ENCODE measurements around the gene PLTP. TPM values are rescaled to one million over a fixed set of nuclear protein-coding genes. Genes with fewer than 3 reads are reported as not detected.
A peak's percentile ranks its signal among the peaks of the same experiment; 100 is the strongest.
"Not testable (repeated sequence)": the region's sequence is repeated elsewhere in the genome, so short reads cannot be mapped to it uniquely, and the experiment has no call there.

Gene PLTP
- total and polyA plus RNA-seq, 7 experiments from 2014 or later = 0.31 to 0.44 (median 0.37) TPM; not detected in 3

DNA sequence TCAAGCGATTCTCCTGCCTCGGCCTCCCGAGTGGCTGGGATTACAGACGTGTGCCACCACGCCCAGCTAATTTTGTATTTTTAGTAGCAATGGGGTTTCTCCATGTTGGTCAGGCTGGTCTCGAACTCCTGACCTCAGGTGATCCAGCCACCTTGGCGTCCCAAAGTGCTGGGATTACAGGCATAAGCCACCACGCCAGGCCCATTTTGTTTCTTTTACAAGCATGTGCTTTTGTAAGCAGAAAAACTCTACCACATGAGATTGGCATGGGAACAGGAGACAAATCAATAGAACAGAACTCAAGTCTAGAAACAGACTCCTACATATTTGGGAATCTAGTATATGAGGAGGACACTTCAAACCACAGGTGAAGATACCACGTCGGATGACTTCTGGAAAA lies 44.4 kb upstream of the PLTP start:
- H3K9me3 Mint-ChIP-seq; H3K4me3 Mint-ChIP-seq; POLR2A ChIA-PET; DNase-seq; intact Hi-C loops (cut with micrococcal nuclease); H3K4me1 Mint-ChIP-seq; H3K9me3 ChIP-seq (ENCODE audit: control insufficient read depth in 2 of 3, low read length in 3 of 3); H3K4me3 ChIP-seq (ENCODE audit: low read length); H3K27ac ChIP-seq (ENCODE audit: low read depth, low read length); H3K27me3 ChIP-seq (ENCODE audit: control insufficient read depth in 2 of 2, insufficient read depth in 2 of 2, low read length in 2 of 2); ATAC-seq; H3K27me3 Mint-ChIP-seq; CTCF ChIA-PET; H3K27ac Mint-ChIP-seq; H3K4me1 ChIP-seq (ENCODE audit: control insufficient read depth in 2 of 2, insufficient read depth in 2 of 2, low read length in 2 of 2): not testable (repeated sequence)
- H3K36me3 Mint-ChIP-seq = peaks cover 5 to 46% (median 24%) of the 10 kb centered on the region in 5 donors
- H3K36me3 ChIP-seq (ENCODE audit: control insufficient read depth in 2 of 3, insufficient read depth in 3 of 3, low read length in 3 of 3) = peaks cover 25 to 83% (median 27%) of the 10 kb centered on the region in 3 experiments

DNA sequence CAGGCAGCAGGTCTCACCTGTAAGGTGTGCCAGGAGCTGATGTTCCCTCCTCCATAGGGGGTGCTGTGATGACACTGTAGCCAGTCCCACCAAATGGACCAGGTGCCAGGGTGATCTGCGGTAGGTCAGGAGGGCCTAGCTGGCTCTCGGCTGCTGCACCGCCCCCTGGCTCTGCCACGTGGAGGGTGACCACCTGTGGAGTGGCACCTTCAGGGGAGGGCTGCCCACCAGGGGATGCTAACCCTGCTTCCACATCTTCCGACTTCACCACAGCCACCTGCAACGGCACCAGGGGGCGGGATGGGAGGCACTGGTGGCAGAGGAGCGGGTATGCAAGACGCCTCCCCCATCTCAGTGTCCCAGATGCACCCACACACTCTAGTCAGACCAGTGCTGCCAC lies 41.7 kb upstream of the PLTP start:
- no peak overlapping the region for H3K27ac ChIP-seq (ENCODE audit: low read depth, low read length)

DNA sequence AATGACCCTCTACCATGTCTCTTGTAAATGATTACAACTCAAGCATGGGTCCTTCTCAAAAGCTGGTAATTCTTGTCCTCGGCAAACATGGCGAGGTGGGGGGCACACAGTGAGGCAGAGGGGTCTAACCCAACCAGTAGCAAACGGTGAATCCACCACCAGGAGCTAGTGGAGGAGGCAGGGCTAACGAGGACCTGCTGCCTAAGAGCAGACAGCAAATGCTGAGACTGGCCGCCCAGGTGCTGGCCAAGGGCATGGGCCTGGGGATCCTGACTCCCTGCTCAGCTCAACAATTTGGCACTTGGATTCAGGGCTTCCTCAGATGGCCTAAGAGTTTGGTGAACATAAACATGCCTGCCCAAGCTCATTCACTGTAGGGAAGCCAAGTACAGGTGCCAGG lies 40.9 kb upstream of the PLTP start:
- Mint-ChIP-seq H3K36me3 (peaks cover 0 to 18% (median 0%) of the 10 kb centered on the region in 5 donors), H3K27ac (no peak overlapping the region), H3K4me3 (no peak overlapping the region), H3K27me3 (no peaks in the 10 kb centered on the region), H3K4me1 (peaks cover 0 to 8% (median 0%) of the 10 kb centered on the region in 7 donors), H3K9me3 (no peaks in the 10 kb centered on the region)
- CTCF ChIA-PET = interaction anchor here (0.7 to 1.1 kb wide), 3 partner anchors 12 to 16 kb away, joined by 3 to 5 read pairs (median 3); no protein-coding TSS in a partner anchor
- H3K4me1 ChIP-seq (ENCODE audit: control insufficient read depth in 2 of 2, insufficient read depth in 2 of 2, low read length in 2 of 2) = no peaks in the 10 kb centered on the region
- H3K9me3 ChIP-seq (ENCODE audit: control insufficient read depth in 2 of 3, low read length in 3 of 3) = no peaks in the 10 kb centered on the region
- peaks cover 19 to 82% (median 20%) of the 10 kb centered on the region in 3 experiments for H3K36me3 ChIP-seq (ENCODE audit: control insufficient read depth in 2 of 3, insufficient read depth in 3 of 3, low read length in 3 of 3)
- ATAC-seq = no peak
- no peak overlapping the region for H3K27ac ChIP-seq (ENCODE audit: low read depth, low read length)
- no peak for DNase-seq
- no peaks in the 10 kb centered on the region for H3K27me3 ChIP-seq (ENCODE audit: control insufficient read depth in 2 of 2, insufficient read depth in 2 of 2, low read length in 2 of 2)
- no peak overlapping the region for H3K4me3 ChIP-seq (ENCODE audit: low read length)
- intact Hi-C loops (cut with micrococcal nuclease) = no loop called here
- POLR2A ChIA-PET = interaction anchor here (1.3 to 2.5 kb wide), 5 partner anchors 12 to 63 kb away, joined by 3 to 11 read pairs (median 4); partner anchors contain the start of gene PCIF1

More for the DNA sequence above, 41.7 kb upstream of the PLTP start:
- peaks cover 19 to 82% (median 24%) of the 10 kb centered on the region in 3 experiments for H3K36me3 ChIP-seq (ENCODE audit: control insufficient read depth in 2 of 3, insufficient read depth in 3 of 3, low read length in 3 of 3)
- Mint-ChIP-seq H3K9me3 (no peaks in the 10 kb centered on the region), H3K4me1 (peaks cover 0 to 5% (median 0%) of the 10 kb centered on the region in 7 donors), H3K27me3 (no peaks in the 10 kb centered on the region), H3K4me3 (no peak overlapping the region), H3K36me3 (peaks cover 2 to 24% (median 4%) of the 10 kb centered on the region in 5 donors), H3K27ac (peak overlapping the region in 4 of 9 donors; percentile 23 to 63 (median 58))
- DNase-seq = no peak
- no peak for ATAC-seq
- no peaks in the 10 kb centered on the region for H3K27me3 ChIP-seq (ENCODE audit: control insufficient read depth in 2 of 2, insufficient read depth in 2 of 2, low read length in 2 of 2)
- H3K4me1 ChIP-seq (ENCODE audit: control insufficient read depth in 2 of 2, insufficient read depth in 2 of 2, low read length in 2 of 2) = no peaks in the 10 kb centered on the region
- POLR2A ChIA-PET = interaction anchor here (1.0 to 2.5 kb wide), 6 partner anchors 12 to 63 kb away, joined by 3 to 11 read pairs (median 4); partner anchors contain the start of gene PCIF1
- intact Hi-C loops (cut with micrococcal nuclease) = no loop called here
- peaks cover 0 to under 1% (median 0%) of the 10 kb centered on the region in 3 experiments for H3K9me3 ChIP-seq (ENCODE audit: control insufficient read depth in 2 of 3, low read length in 3 of 3)
- CTCF ChIA-PET = no interaction called here
- H3K4me3 ChIP-seq (ENCODE audit: low read length) = no peak overlapping the region

DNA sequence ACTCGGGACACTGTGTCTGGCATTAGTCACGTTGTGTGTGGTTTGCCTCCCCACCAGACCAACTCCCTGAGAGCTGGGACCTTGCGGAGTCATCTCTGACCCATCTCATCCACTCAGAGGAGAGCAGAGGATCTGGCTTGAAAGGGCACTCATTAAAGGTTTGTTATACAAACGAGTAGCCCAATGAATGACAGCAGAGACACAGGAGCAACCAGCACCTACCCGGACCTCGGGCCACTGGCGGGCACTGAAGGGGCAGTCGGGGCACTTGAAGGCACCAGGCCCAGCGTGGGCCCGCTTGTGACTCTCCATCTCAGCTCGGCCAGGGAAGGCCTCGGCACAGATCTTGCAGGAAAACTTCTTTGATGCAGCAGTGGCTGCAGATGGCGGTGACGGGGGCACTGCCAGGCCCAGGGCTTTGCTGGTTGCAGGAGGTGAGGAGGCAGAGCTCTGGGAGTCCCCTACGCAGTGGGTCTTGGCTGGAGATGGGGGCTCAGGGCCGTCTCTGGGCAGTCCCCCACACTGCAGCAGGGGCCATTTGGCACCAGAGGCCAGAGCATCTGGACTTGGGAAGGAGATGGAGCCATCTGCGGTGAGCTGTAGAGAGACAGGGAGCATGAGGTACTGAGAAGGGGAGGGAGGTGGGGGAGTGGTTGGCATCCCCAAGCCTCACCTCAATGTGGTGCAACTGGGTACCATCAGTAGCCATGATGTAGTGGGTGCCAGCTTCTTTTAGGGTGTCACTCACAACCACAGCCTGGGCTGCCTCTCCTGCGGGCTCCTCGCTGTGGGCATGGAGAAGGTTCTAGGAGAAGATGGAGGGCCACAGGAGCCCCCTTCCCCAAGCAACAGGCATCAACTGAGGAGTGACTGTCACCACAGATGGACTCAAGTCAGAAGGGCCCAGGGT lies 40.2 kb upstream of the PLTP start:
- ChIA-PET POLR2A (interaction anchor here (1.3 to 2.5 kb wide), 5 partner anchors 12 to 62 kb away, joined by 3 to 11 read pairs (median 4); partner anchors contain the start of gene PCIF1), CTCF (interaction anchor here (1.1 kb wide), 2 partner anchors 13 to 15 kb away, joined by 3 to 5 read pairs; no protein-coding TSS in a partner anchor)
- Mint-ChIP-seq H3K9me3 (no peaks in the 10 kb centered on the region), H3K36me3 (peaks cover 0 to 18% (median 0%) of the 10 kb centered on the region in 5 donors), H3K4me1 (peaks cover 0 to 8% (median 0%) of the 10 kb centered on the region in 7 donors), H3K4me3 (no peak overlapping the region), H3K27ac (peak overlapping the region in 6 of 9 donors; percentile 8 to 71 (median 54)), H3K27me3 (no peaks in the 10 kb centered on the region)
- Histone ChIP-seq H3K9me3 (ENCODE audit: control insufficient read depth in 2 of 3, low read length in 3 of 3) (no peaks in the 10 kb centered on the region), H3K4me3 (ENCODE audit: low read length) (no peak overlapping the region), H3K27ac (ENCODE audit: low read depth, low read length) (no peak overlapping the region), H3K4me1 (ENCODE audit: control insufficient read depth in 2 of 2, insufficient read depth in 2 of 2, low read length in 2 of 2) (no peaks in the 10 kb centered on the region), H3K27me3 (ENCODE audit: control insufficient read depth in 2 of 2, insufficient read depth in 2 of 2, low read length in 2 of 2) (no peaks in the 10 kb centered on the region), H3K36me3 (ENCODE audit: control insufficient read depth in 2 of 3, insufficient read depth in 3 of 3, low read length in 3 of 3) (peaks cover 15 to 82% (median 20%) of the 10 kb centered on the region in 3 experiments)
- intact Hi-C loops (cut with micrococcal nuclease) = no loop called here
- ATAC-seq (no peak), DNase-seq (no peak)

DNA sequence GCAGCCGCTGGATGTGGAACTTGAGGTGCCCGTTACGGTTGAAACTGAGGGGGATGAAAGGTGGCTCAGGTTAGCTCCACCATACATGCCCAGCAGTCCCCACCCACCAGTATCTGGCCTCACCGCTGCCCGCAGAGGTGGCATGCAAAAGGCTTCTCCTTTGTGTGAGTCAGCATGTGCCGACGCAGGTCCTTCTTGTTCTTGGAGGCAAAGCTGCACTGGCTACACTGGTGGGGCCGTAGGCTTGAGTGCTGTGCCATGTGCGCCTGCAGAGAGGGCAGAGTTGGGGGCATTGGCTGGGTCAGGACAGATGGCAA lies 38.3 kb upstream of the PLTP start:
- H3K36me3 Mint-ChIP-seq = peaks cover 0 to 17% (median 0%) of the 10 kb centered on the region in 5 donors
- no peak overlapping the region for H3K4me3 Mint-ChIP-seq
- H3K4me1 ChIP-seq (ENCODE audit: control insufficient read depth in 2 of 2, insufficient read depth in 2 of 2, low read length in 2 of 2) = no peaks in the 10 kb centered on the region
- peak overlapping the region in 1 of 9 donors; percentile 33 for H3K27ac Mint-ChIP-seq
- peaks cover 0 to 14% (median 0%) of the 10 kb centered on the region in 7 donors for H3K4me1 Mint-ChIP-seq
- ChIA-PET CTCF (no interaction called here), POLR2A (interaction anchor here (0.6 to 5.9 kb wide), 5 partner anchors 10 to 57 kb away, joined by 3 to 55 read pairs (median 4); partner anchors contain the start of gene PCIF1)
- ATAC-seq (no peak), DNase-seq (no peak)
- H3K4me3 ChIP-seq (ENCODE audit: low read length) = no peak overlapping the region
- H3K27ac ChIP-seq (ENCODE audit: low read depth, low read length) = no peak overlapping the region
- H3K36me3 ChIP-seq (ENCODE audit: control insufficient read depth in 2 of 3, insufficient read depth in 3 of 3, low read length in 3 of 3) = peaks cover 15 to 88% (median 29%) of the 10 kb centered on the region in 3 experiments
- intact Hi-C loops (cut with micrococcal nuclease) = no loop called here
- H3K27me3 ChIP-seq (ENCODE audit: control insufficient read depth in 2 of 2, insufficient read depth in 2 of 2, low read length in 2 of 2) = no peaks in the 10 kb centered on the region
- H3K9me3 ChIP-seq (ENCODE audit: control insufficient read depth in 2 of 3, low read length in 3 of 3) = no peaks in the 10 kb centered on the region
- no peaks in the 10 kb centered on the region for H3K9me3 Mint-ChIP-seq
- H3K27me3 Mint-ChIP-seq = no peaks in the 10 kb centered on the region

DNA sequence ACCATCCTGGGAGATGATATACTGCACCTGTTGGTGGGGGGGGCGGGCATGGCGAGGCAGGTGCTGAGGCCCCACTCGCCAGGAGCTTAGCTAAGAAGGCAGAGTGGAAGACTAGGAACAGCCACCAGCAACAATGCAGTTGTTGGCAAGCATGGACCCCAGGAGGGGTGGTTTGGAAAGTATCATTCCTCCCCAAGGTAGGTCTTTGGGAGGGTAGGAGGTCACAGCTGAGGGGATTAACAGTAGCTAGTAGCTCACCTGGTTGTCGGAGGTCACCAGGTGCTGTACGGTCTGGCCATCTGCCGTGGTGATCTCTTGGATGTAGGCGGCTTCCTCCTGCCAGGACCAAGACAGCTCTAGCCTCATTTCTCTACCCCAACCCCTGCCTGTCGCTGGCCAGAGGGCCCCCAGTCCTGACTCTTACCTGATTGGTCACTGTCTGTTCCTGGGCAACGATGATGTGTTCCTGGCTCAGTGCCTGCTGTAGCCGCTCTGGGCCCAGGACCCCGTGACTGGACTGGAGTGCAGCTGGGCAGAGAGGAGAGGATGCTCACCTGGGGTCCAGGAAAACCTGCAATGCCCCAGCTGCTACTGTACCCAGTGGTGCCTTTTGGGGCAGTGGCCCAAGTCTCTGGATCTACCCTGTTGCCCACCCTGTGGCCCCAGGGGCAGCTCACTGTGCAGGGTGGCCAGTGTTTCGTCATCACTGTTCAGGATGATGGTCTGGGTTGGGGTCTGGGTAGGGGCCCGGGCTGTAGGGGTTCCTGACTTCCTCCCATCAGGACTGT lies 37.8 kb upstream of the PLTP start:
- ChIA-PET CTCF (interaction anchor here (0.6 kb wide), 1 partner anchor 125 kb away, joined by 3 read pairs; no protein-coding TSS in a partner anchor), POLR2A (interaction anchor here (0.6 to 5.9 kb wide), 8 partner anchors 10 to 57 kb away, joined by 3 to 55 read pairs (median 4); partner anchors contain the start of genes PCIF1 and ZNF335)
- Mint-ChIP-seq H3K27ac (peak overlapping the region in 6 of 9 donors; percentile 11 to 65 (median 38)), H3K4me3 (no peak overlapping the region), H3K36me3 (peaks cover 0 to 22% (median 4%) of the 10 kb centered on the region in 5 donors), H3K9me3 (no peaks in the 10 kb centered on the region), H3K27me3 (no peaks in the 10 kb centered on the region), H3K4me1 (peaks cover 0 to 14% (median 0%) of the 10 kb centered on the region in 7 donors)
- Histone ChIP-seq H3K9me3 (ENCODE audit: control insufficient read depth in 2 of 3, low read length in 3 of 3) (no peaks in the 10 kb centered on the region), H3K4me1 (ENCODE audit: control insufficient read depth in 2 of 2, insufficient read depth in 2 of 2, low read length in 2 of 2) (no peaks in the 10 kb centered on the region), H3K27ac (ENCODE audit: low read depth, low read length) (no peak overlapping the region), H3K4me3 (ENCODE audit: low read length) (no peak overlapping the region), H3K27me3 (ENCODE audit: control insufficient read depth in 2 of 2, insufficient read depth in 2 of 2, low read length in 2 of 2) (no peaks in the 10 kb centered on the region), H3K36me3 (ENCODE audit: control insufficient read depth in 2 of 3, insufficient read depth in 3 of 3, low read length in 3 of 3) (peaks cover 15 to 94% (median 34%) of the 10 kb centered on the region in 3 experiments)
- intact Hi-C loops (cut with micrococcal nuclease) = no loop called here
- ATAC-seq (no peak), DNase-seq (no peak)
